ENCODE data around the gene LCMT1. TPM values are rescaled to one million over a fixed set of nuclear protein-coding genes. Genes with fewer than 3 reads are reported as not detected.

The LCMT1 gene
- total RNA-seq, 1 experiment from 2014 or later, result 44.2 TPM

- intact Hi-C loops (cut with micrococcal nuclease; ENCODE audit: unreplicated experiment), result no loop called here
- no TSS peak for BruUV-seq (replicated peaks)
Measured at GRCh38 chr16:25118851-25119578, 7.5 kb downstream of the LCMT1 start.

More at GRCh38 chr16:25118851-25119578, 7.5 kb downstream of the LCMT1 start:
- H3K9me3 ChIP-seq (ENCODE audit: control insufficient read depth, insufficient read depth, low read depth, low read length), result no peaks in the 10 kb centered on the region
- H3K4me1 ChIP-seq (ENCODE audit: control insufficient read depth, insufficient read depth, low read length), result no peaks in the 10 kb centered on the region
- no peak for DNase-seq (ENCODE audit: low read depth, low spot score)
- no peak overlapping the region for H3K27ac ChIP-seq (ENCODE audit: low read length)
- H3K4me3 ChIP-seq (ENCODE audit: low read depth in 2 of 2, low read length in 2 of 2), result no peak overlapping the region
- TF ChIP-seq REST (IDR thresholded peaks at IDR 0.05; ENCODE audit: insufficient read depth in 1 of 2, low read depth in 2 of 2, low read length in 1 of 2) (no peak), POLR2AphosphoS5 (IDR thresholded peaks at IDR 0.05; ENCODE audit: low read depth, low read length) (no peak), CTCF (IDR thresholded peaks at IDR 0.05) (no peak), SIN3A (IDR thresholded peaks at IDR 0.05; ENCODE audit: borderline replicate concordance, insufficient read depth, low read depth, low read length) (no peak), TCF7L2 (IDR thresholded peaks at IDR 0.05; ENCODE audit: low read depth, low read length) (no peak)
- CTCF ChIA-PET, result no interaction called here
- in situ Hi-C loops (cut with HindIII; ENCODE audit: low pct_unique_long_range_greater_than_20kb, low sequenced_read_pairs), result no loop called here
- POLR2A ChIA-PET, result no interaction called here
- ATAC-seq, result no peak
- no peaks in the 10 kb centered on the region for H3K36me3 ChIP-seq (ENCODE audit: control insufficient read depth, insufficient read depth, low read length)
- no peaks in the 10 kb centered on the region for H3K27me3 ChIP-seq (ENCODE audit: control insufficient read depth, insufficient read depth, low read length)
